ENCODE measurements around the gene COL23A1.

The COL23A1 gene

GRCh38 chr5:178327446-178327845, 262.7 kb downstream of the COL23A1 start:
- no peak for TF ChIP-seq CTCF (IDR thresholded peaks at IDR 0.05; ENCODE audit: low read length, missing control alignments)
- DNase-seq (ENCODE audit: low read depth): no peak
- H3K4me3 ChIP-seq (replicated peaks; ENCODE audit: low read depth, low read length): no peak overlapping the region

- H3K4me3 ChIP-seq (replicated peaks; ENCODE audit: low read depth, low read length): no peak overlapping the region
- no peak for DNase-seq (ENCODE audit: low read depth)
- no peak for TF ChIP-seq CTCF (IDR thresholded peaks at IDR 0.05; ENCODE audit: low read length, missing control alignments)
These were observed 263.8 kb downstream of the COL23A1 start for GRCh38 chr5:178326374-178326715.

GRCh38 chr5:178325679-178326373, 264.4 kb downstream of the COL23A1 start:
- no peak overlapping the region for H3K4me3 ChIP-seq (replicated peaks; ENCODE audit: low read depth, low read length)
- DNase-seq (ENCODE audit: low read depth): no peak
- no peak for TF ChIP-seq CTCF (IDR thresholded peaks at IDR 0.05; ENCODE audit: low read length, missing control alignments)

- DNase-seq (ENCODE audit: low read depth): no peak
- TF ChIP-seq CTCF (IDR thresholded peaks at IDR 0.05; ENCODE audit: low read length, missing control alignments): no peak
- no peak overlapping the region for H3K4me3 ChIP-seq (replicated peaks; ENCODE audit: low read depth, low read length)
These were observed 264.9 kb downstream of the COL23A1 start for GRCh38 chr5:178325311-178325678.

- TF ChIP-seq CTCF (IDR thresholded peaks at IDR 0.05; ENCODE audit: low read length, missing control alignments): no peak
- DNase-seq (ENCODE audit: low read depth): no peak
- no peak overlapping the region for H3K4me3 ChIP-seq (replicated peaks; ENCODE audit: low read depth, low read length)
These were observed 265.5 kb downstream of the COL23A1 start for GRCh38 chr5:178324481-178325310.

GRCh38 chr5:178323961-178324360, 266.2 kb downstream of the COL23A1 start:
- no peak overlapping the region for H3K4me3 ChIP-seq (replicated peaks; ENCODE audit: low read depth, low read length)
- TF ChIP-seq CTCF (IDR thresholded peaks at IDR 0.05; ENCODE audit: low read length, missing control alignments): no peak

GRCh38 chr5:178323541-178323865, 266.7 kb downstream of the COL23A1 start:
- no peak for DNase-seq (ENCODE audit: low read depth)
- no peak for TF ChIP-seq CTCF (IDR thresholded peaks at IDR 0.05; ENCODE audit: low read length, missing control alignments)
- H3K4me3 ChIP-seq (replicated peaks; ENCODE audit: low read depth, low read length): no peak overlapping the region

More at GRCh38 chr5:178323961-178324360, 266.2 kb downstream of the COL23A1 start:
- no peak for DNase-seq (ENCODE audit: low read depth)

Data from fibroblast of pulmonary artery (primary cell).